Inferior parietal cortex (tissue), 1 donor: ENCODE results near the gene KIAA1671.
"Not testable (repeated sequence)": the region's sequence is repeated elsewhere in the genome, so short reads cannot be mapped to it uniquely, and the experiment has no call there.

ENCODE experiments used
- DNase-seq: peaks from one replicate; pipeline ENCODE4 v3.0.0-alpha.2; 2016; ENCODE audit errors: extremely low spot score

Gene KIAA1671

DNA sequence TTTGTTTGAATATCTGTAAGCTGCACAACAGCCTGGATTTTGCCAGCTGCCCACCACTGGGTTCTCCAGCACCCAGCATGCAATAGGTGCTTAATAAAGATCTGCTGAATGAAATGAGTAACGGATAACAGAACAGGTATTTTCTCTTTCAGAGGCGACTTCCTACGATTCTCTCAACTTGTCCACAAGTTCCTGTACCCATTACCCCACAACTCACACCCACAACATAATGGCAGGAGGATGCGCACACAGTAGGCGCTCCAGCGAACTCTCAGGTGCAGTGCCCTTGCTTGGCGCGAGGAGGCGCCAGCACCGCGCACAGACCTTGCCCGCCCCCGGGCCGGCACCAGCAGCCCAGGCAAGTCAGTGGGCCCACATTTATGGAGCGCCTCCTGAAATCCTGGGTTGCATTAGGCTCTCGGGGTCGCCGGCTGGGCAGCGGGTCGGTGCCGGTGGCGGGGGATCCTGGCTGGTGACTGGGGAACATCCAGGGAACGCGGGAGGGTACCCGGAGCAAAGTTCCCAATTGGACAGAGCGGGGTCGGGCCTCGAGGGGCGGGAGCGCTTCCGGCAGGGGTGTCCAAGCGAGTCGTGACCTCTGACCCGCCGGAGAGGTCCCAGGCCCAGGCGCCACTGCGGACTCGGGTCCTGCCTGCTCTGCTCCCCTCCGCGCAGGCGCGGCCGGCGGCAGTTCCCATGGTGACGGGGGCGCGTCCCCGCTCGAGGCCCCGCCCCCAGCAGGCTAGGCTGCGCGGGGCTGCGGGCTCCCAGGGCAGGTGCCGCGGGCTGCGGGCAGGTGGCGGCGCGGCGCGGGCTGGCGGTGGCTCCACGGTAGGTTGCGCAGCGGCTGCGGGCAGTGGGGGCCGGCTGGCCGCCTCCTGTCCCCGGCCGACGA lies at the start of gene KIAA1671:
Gene KIAA1671 (plus strand): TSS at position 775 of the 895 bp plus-strand sequence. CDS start 75,284 bp downstream, outside the sequence.
- DNase-seq: peak; percentile 83

DNA sequence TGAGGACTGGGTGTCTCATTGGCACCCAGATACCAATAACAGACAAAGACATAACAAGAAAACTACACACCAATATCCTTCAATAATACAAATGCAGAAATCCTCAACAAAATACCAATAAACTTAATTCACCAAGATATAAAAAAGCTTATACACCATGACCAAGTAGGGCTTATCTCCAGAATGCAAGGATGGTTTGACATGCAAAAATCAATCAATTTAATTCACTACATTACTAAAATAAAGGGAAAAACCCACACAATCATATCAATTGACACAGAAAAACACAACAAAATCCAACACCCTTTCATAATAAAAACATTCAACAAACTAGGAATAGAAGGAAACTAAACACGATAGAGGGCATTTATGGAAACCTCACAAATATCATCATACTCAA lies 46.6 kb upstream of the KIAA1671 start:
- DNase-seq: no peak

DNA sequence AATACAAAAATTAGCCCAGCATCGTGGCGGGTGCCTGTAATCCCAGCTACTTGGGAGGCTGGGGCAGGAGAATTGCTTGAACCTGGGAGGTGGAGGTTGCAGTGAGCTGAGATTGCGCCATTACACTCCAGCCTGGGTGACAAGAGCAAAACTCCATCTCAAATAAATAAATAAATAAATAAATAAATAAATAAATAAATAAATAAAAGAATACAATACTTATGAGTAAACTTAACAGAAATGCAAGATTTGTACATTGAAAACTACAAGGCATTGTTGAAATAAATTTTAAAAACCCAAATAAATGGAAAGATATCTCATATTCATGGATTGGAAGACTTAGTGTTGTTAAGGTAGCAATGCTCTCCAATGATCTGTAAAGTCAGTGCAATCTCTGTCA lies 45.4 kb upstream of the KIAA1671 start:
- not testable (repeated sequence) for DNase-seq

DNA sequence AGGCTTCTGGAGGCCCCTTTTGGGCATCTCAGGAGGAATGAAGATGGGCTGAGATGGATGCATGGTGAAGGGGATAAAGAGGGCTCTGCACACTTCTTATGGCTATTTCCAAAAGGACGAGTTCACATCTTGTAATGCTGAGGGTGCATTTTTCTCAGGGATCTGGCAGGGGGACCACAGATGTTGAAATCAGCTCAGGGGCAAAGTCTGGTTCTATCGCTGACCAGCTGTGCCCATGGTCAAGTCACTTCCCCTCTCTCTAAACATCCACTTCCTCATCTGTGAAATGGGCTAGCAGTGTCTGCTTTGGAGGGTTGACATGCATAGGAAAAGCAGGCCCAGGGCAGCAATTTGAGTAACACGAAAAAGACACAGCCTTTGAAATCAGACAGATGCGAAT lies 32.5 kb upstream of the KIAA1671 start:
- DNase-seq: no peak

DNA sequence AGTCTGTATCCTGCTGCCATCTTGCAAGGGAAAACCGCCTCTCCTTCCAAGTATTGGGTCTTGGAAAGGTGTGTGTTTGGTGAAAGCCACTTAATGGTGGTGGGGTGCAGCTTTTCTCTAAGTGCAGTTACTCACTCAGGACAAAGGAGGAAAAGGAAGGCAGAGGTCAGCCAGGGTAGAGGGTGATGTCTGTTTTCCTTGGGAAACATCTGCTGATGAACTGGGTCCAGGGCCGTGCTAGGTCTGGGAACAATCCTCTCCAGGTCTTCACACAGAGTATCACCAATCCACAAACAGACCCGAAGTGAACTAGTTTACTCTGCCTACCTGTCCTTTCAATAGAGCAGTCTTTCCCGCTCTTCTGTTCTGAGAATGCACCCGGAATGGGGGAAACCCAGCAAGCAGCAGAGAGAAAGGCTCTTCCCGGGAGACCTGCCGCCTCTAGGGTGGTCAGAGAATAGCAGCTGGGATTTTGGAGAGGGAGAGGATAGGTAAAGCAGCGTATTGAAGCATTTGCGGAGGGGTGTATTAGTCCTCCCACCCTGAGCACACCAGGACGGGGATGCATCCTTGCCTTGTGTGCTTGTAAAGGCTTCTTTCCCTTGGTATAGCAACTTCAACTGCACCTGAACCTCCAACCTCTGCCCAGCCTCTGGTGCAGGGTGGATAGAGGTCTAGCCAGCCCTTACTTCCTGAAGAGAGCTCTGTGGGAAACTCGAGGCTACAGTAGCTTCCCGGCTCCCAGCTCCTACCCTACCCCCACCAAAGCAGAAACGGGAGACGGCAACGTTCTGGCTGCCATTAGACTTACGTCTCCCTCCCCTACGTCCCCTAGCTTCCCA lies 26.7 kb upstream of the KIAA1671 start:
- no peak for DNase-seq

DNA sequence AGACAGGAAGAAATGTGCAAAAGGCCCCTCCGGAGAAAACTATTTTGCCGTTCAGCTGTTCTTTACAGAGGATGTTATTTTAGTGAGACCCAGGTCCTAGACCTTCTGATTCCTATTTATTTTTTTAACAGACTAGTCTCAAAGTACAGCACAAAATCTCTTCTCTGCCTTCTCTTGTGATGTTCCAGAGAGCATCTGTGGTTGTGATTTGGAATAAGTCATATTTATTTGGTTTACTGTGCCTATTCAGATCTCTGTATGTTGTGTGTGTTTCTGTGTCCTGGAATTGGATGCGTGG lies 26.1 kb upstream of the KIAA1671 start:
- no peak for DNase-seq

DNA sequence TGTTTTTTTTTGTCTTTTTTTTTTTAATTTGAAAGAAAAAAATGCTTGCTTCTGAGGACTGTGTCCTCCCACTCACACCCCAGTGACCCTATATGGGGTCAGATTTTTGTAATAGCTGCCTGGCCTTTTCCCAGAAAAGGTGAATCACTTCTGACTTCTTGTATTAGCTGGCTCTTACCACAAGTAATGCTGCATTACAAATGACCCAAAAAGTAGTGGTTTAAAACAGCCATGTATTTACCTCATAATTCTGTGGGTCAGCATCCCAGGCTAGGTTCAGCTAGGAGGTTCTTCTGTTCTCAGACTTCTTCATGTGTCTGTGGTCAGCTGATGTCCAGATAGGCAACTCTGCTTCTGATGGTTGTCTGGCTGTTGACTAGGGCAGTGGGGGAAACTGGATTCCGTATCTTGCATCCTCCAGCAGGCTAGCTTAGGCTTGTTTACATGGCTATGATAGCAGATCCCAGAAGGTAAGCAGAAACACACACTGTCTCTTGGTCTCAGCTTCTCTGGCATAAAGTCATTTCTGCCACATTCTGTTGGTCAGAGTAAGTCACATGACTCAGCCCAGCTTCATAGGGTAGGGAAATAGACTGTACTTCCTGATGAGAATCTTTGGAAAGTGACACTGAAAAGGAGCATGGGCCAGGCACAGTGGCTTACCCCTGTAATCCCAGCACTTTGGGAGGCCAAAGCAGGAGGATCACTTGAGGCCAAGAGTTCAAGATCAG lies 25.5 kb upstream of the KIAA1671 start:
- DNase-seq: no peak

DNA sequence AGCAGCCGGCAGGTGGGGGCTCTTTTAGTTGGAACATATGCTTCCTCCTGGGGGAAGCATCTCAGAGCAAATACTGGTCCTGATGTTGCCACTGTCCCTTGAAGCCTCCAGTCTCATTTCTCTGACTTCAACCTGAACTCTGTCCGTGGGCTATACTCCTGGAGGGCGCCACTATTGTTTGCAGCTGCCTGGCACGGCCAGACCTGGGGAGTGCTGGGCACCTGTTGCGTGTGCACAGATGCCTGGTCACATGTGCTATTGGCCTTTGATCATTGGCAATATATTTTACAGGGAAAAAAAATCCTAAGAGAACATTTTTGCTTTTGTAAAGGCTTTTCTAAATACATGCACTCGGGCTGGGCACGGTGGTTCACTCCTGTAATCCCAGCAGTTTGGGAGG lies 24.2 kb upstream of the KIAA1671 start:
- no peak for DNase-seq

DNA sequence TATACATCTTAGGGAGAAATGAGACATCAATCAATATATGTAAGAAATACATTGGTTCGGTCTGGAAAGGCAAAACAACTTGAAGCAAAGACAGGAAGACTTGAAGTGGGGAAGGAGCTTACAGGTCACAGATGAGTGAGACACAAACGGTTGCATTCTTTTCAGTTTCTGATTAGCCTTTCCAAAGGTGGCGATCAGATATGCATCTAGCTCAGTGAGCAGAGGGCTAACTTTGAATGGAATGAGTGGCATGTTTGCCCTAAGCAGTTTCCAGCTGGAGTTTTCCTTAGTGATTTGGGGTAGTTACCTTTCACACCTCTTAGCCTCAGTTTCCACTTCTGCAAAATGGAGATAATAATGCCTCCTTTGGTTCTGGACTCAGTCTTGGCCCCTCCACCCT lies 21.8 kb upstream of the KIAA1671 start:
- no peak for DNase-seq

DNA sequence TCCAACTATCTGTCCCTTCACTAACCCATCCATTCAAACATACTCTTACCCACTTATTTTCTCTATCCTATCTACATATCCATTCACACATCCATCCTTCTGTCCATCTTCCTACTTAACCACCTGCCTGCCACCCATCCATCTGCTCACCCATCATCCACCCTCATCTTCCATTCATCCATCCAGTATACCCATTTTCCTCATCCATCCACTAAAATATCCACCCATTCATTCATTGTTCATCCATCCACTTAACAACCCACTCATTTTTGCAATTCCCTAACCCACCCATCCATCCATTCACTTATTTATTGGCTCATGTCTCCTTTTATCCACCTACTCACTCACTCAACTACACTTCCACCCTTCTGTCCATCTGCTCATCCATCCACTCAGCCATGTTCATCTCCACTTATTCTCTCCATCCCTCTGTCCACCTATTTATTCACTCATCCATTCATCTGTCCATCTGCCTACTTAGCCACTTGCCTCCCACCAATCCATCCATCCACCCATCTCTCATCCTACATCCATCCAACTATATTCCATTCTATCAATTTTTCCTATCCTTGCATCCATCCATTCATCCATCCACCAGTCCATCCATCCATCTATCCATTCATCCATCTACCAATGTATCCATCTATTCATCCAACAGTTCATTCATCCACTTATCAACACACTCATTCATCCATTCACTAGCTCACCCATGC lies 16.6 kb upstream of the KIAA1671 start:
- DNase-seq: no peak

DNA sequence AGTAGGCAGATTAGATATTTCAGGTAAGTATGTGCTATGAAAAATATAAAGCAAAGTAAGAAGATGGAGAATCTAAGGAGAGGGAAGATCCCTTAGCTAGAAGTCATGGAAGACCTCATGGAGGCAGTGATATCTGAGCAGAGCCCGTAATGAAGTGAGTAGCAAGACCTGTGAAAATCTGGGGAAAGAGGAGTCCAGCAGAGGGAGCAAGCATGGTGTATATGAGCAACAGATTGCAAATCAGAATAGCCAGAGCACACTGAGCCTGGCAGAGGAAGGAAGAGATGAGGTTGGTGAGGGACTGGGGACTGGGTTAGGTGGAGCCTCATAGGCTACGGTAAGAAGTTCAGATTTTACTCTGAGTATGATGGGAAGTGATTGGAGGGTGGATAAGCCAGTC lies 15.4 kb upstream of the KIAA1671 start:
- DNase-seq: no peak

DNA sequence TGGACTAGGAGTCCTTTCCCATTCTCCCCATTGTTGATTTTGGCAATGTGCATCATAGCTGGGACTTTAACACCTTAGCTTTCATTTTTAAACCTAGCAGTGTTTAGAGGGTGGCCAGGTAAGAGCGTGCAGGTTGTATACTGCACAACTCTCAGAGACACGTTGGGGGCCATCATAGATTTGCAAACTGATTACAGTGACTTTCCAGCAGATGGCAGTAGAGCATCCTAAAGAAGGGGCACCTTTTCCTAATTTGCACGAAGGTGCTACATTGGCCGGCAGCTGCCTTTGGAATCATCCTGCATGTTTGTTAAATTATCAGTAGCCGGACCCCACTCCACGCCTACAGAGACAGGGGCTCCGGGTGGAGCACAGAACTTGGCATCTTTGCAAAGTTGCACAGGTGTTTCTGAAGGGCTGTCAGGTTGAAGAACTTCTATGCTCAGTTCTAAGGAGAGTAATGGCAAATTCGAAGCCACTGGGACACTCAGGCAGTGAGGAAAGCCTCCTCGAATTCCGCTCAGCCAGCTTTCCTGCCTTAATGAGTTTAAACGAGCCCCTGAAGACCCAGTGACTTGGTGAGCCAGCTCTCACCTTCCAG lies 13.7 kb upstream of the KIAA1671 start:
- peak; percentile 66 for DNase-seq

DNA sequence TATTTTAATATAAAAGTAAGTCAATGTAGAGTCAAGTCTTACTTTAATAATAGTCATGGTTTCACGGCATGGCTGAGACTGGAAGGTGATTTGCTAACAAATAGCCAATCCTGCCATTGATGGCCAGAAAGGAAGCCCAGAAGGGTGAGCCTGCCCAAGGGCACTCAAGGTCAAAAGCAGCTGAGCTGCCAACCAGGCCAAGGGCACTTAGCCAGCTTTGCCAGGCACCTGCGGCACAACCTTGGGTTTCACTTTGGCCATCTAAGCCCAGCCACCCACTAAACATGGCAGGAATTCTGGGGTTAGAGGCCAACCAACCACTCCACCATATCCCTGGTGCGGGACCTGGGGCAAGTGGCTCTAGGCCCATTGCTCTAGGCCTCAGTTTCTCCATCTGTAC lies 10.2 kb upstream of the KIAA1671 start:
- DNase-seq: no peak

DNA sequence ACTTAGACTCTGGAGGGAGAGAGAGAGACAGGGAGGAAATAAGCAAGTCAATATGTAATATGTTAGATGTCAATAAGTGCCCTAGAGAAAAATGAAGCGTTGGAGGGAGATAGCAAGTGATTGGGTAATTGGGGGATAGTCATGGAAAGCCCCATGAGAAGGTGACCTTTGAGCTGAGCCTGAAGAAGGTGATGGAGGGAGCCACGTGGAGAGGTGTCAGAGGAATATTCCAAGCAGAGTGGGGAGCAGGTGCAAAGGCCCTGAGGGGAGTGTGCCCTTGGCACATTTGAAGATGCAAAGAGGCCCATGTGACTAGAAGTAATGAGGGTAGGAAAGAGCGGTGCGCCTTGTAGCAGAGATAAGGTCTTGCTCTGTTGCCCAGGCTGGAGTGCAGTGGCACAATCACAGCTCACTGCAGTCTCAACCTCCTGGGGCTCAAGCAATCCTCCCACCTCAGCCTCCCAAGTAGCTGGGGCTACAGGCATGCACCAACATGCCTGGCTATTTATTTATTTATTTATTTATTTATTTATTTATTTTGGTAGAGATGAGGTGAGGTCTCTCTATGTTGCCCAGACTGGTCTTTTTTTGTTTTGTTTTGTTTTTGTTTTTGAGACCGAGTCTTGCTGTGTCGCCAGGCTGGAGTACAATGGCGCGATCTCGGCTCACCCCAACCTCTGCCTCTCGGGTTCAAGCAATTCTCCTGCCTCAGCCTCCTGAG lies 8.1 kb upstream of the KIAA1671 start:
- no peak for DNase-seq

DNA sequence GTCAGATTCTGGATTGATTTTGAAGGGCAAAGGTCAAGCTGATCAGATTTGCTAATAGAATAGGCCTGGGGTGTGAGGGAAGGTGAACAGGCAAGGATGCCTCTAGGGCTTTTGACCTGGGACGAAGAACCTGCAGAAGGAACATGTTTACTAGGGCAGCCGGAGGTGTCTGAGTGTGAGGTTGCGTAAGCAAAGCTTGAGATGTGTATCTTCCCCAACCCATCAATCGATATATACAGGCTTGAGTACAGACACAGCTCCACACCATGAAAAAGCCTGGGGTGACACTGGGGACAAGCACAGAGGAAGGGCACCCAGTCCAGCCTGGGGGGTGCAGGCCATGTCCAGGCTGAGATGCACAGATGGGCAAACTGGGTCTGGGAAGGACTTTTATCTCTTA lies 7.1 kb upstream of the KIAA1671 start:
- DNase-seq: no peak

DNA sequence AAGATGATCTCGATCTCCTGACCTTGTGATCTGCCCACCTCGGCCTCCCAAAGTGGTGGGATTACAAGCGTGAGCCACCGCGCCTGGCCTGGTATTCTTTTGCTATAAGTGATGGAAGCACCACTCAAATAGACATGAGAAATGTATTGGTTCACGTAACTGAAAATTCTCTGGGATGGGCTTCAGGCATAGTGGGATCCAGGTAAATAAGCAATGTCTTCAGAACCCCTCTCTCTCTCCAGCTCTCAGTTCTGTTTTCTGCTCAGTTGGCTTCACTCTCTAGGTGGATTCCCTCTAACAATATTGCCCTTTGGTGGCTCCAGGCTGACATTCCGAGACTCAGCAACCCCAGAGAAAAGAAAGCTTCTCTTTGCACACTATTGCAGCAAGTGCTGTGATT lies 5.1 kb upstream of the KIAA1671 start:
- DNase-seq: no peak

DNA sequence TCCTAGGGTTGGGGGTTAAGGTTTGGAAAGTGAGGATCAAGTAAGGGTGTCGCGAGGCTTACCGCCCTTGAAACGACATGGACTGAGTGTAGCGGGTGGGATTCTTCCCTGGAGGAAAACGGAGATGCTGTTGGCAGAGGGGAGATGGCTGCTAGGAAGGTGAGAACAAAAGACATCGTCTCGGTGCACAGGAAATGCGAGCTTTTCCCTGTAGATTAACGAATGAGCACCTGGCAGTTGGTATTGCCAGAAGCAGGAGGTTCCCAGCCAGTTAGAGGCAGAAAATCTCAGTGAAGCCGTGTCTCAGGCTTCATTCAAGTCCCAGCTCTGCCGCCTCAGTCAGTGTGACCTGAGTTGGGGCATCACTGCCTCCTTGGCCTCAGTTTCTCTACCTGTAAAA lies 4.6 kb upstream of the KIAA1671 start:
- DNase-seq: no peak

DNA sequence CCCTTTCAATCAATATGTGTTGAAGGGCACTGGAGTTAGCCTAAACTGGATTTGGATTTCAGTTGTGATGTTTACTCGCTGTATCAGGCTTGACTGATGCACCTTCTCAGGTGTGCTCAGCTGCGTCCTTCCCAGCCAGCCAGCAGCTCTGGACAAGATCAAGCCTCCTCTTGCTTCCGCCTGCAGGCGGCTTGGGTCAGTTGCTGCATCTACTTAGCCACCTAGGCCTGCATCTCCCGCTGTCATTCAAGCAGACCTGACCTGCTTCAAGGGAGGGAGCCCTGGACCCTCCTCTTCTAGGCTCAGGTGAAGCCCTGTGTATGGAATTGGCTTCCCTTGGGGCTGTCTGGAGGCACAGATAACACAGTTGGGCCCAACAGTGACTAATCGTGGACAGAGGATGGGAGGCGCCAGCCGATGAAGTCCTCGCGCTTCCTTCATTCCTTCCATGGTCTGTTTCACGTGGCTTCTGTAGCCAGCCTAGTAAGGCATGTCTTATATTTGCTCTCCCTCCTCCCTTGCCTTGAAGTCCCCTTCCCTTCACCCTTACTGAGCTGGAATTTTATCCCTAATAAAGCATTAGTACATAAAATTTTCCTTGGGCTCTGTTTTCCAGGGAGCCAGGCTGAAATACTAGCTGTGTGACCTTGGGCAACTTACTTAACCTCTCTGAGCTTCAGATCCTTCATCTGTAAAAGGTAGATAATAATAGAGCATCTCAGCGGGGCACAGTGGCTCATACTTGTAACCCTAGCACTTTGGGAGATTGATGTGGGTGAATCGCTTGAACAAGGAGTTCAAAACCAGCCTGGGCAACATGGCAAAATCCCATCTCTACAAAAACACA lies 3.9 kb upstream of the KIAA1671 start:
- no peak for DNase-seq

DNA sequence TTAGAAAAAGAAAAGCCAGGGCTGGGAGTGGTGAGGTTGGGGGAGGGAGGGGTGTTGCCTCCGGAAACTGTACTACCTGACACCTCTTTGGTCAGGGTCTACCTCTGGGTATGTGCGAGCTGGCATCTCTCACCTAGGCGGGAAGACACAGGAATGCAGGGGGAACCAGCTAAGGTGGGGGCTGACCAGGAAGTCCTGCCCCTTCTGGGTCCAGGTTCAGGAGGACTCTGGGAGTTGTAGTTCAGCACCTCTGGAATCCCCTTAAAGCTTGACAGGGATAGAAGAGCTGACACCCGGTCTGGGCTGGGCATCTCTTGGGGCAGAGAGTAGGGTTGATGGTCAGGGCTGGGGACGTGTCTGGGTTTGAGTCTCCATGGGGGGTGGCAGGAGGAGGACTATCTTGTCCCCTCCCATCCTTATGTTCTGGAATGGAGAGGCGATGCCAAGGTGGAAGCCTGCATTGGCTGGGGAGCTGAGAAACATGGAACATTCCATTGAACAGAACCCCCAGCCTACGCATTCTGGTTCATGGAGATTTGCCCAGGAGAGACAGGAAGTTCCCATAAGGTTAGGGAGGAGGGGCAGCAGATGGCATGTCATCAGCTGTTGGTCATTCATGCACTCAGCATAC lies 2.1 kb upstream of the KIAA1671 start:
- DNase-seq: peak; percentile 51
